HUES64 (cell line): Measurements from ENCODE around the gene MYBPHL.
"Not testable (repeated sequence)": the region's sequence is repeated elsewhere in the genome, so short reads cannot be mapped to it uniquely, and the experiment has no call there.

ENCODE experiments used
- H3K27ac ChIP-seq: 2 replicates; pipeline ENCODE4 v1.7.0; 2013; ENCODE audit warnings: low read depth, low read length, inconsistent platforms
- H3K27me3 ChIP-seq: 2 replicates; pipeline ENCODE4 v1.6.1; 2013; ENCODE audit warnings: mild to moderate bottlenecking, low read length; ENCODE audit not compliant: insufficient read depth
- H3K36me3 ChIP-seq: 2 replicates; pipeline ENCODE4 v1.6.1; 2013; ENCODE audit warnings: mild to moderate bottlenecking, low read length; ENCODE audit not compliant: insufficient read depth
- H3K4me1 ChIP-seq: 2 replicates; pipeline ENCODE4 v1.6.1; 2013; ENCODE audit warnings: mild to moderate bottlenecking, low read length, moderate library complexity; ENCODE audit not compliant: insufficient read depth
- H3K4me3 ChIP-seq: 2 replicates; pipeline ENCODE4 v1.5.1; 2013; ENCODE audit warnings: mild to moderate bottlenecking, low read length, moderate library complexity
- H3K9ac ChIP-seq: 2 replicates; pipeline ENCODE4 v1.6.1; 2013; ENCODE audit warnings: mild to moderate bottlenecking, low read depth, low read length
- H3K9me3 ChIP-seq: 2 replicates; pipeline ENCODE4 v1.6.1; 2013; ENCODE audit warnings: low read depth, low read length; ENCODE audit not compliant: insufficient read depth
- WGBS: fragments of 150-250, 120-280 bp; methylation state at CpG from one replicate; pipeline ENCODE4 v1.1.7; 2013; ENCODE audit warnings: missing lambda C conversion rate; 5-methylcytosine and 5-hydroxymethylcytosine counted together

MYBPHL gene

GRCh38 chr1:109292364-109292763, 14.4 kb downstream of the MYBPHL start:
- WGBS: 85% methylated on average over 8 of the region's 9 CpGs
- Histone ChIP-seq H3K27ac (no peak overlapping the region), H3K36me3 (no peaks in the 10 kb centered on the region), H3K9ac (no peak overlapping the region), H3K4me3 (no peak overlapping the region), H3K4me1 (0 out of 2 replicates have a peak, but pooled peaks cover 3% of the 10 kb centered on the region), H3K9me3 (no peaks in the 10 kb centered on the region), H3K27me3 (no peaks in the 10 kb centered on the region)

GRCh38 chr1:109290998-109291397, 15.8 kb downstream of the MYBPHL start:
- Histone ChIP-seq H3K4me3 (no peak overlapping the region), H3K36me3 (no peaks in the 10 kb centered on the region), H3K27ac (no peak overlapping the region)

GRCh38 chr1:109290137-109290536, 16.7 kb downstream of the MYBPHL start:
- no peaks in the 10 kb centered on the region for H3K36me3 ChIP-seq
- WGBS: 100% methylated on average over 1 of the region's 1 CpG
- H3K27me3 ChIP-seq: no peaks in the 10 kb centered on the region
- no peak overlapping the region for H3K4me3 ChIP-seq
- no peak overlapping the region for H3K27ac ChIP-seq
- H3K9me3 ChIP-seq: no peaks in the 10 kb centered on the region
- no peak overlapping the region for H3K9ac ChIP-seq
- H3K4me1 ChIP-seq: 0 out of 2 replicates have a peak, but pooled peaks cover 3% of the 10 kb centered on the region

More at GRCh38 chr1:109290998-109291397, 15.8 kb downstream of the MYBPHL start:
- Histone ChIP-seq H3K9ac (no peak overlapping the region), H3K4me1 (0 out of 2 replicates have a peak, but pooled peaks cover 3% of the 10 kb centered on the region), H3K9me3 (no peaks in the 10 kb centered on the region), H3K27me3 (no peaks in the 10 kb centered on the region)
- 87% methylated on average over 6 of the region's 6 CpGs for WGBS

- not testable (repeated sequence) for H3K9me3 ChIP-seq, H3K36me3 ChIP-seq, H3K4me1 ChIP-seq, H3K9ac ChIP-seq, H3K27ac ChIP-seq, H3K4me3 ChIP-seq, H3K27me3 ChIP-seq
- 96% methylated on average over 5 of the region's 5 CpGs for whole genome bisulfite sequencing
These were observed 20.0 kb downstream of the MYBPHL start for GRCh38 chr1:109286762-109287161.

GRCh38 chr1:109283748-109284600, 22.8 kb downstream of the MYBPHL start:
- H3K4me1 ChIP-seq: peaks cover 8% of the 10 kb centered on the region; the same call in 1 of the 2 replicates
- no peaks in the 10 kb centered on the region for H3K9me3 ChIP-seq
- no peaks in the 10 kb centered on the region for H3K27me3 ChIP-seq
- H3K36me3 ChIP-seq: peaks cover 23% of the 10 kb centered on the region
- peak overlapping the region; percentile 93 for H3K4me3 ChIP-seq
- 79% methylated on average over 17 of the region's 17 CpGs for WGBS
- peak overlapping the region; percentile 95 for H3K27ac ChIP-seq
- peak overlapping the region; percentile 87 for H3K9ac ChIP-seq

- peak within 1 kb of the TSS; percentile 93 for H3K4me3 ChIP-seq
- peak within 1 kb of the TSS; percentile 95 for H3K27ac ChIP-seq
- 3% methylated on average over 56 of the region's 56 CpGs for WGBS
- peaks cover 29% of the 10 kb centered on the region for H3K36me3 ChIP-seq
- no peaks in the 10 kb centered on the region for H3K27me3 ChIP-seq
- peak within 1 kb of the TSS; percentile 87 for H3K9ac ChIP-seq
- H3K9me3 ChIP-seq: no peaks in the 10 kb centered on the region
- H3K4me1 ChIP-seq: peaks cover 8% of the 10 kb centered on the region; the same call in 1 of the 2 replicates
These were observed 23.7 kb downstream of the MYBPHL start, which contains the start of gene PSRC1 for GRCh38 chr1:109282952-109283747. PSRC1 (minus strand) TSS chr1:109283145.

- Histone ChIP-seq H3K27me3 (no peaks in the 10 kb centered on the region), H3K27ac (no peak overlapping the region), H3K4me1 (peaks cover 8% of the 10 kb centered on the region; the same call in 1 of the 2 replicates), H3K9ac (peak overlapping the region; percentile 87), H3K36me3 (peaks cover 33% of the 10 kb centered on the region), H3K9me3 (no peaks in the 10 kb centered on the region), H3K4me3 (peak overlapping the region; percentile 93)
- WGBS: 5% methylated on average over 10 of the region's 10 CpGs
These were observed 24.3 kb downstream of the MYBPHL start for GRCh38 chr1:109282497-109282951.

GRCh38 chr1:109281680-109282496, 24.9 kb downstream of the MYBPHL start:
- Histone ChIP-seq H3K27me3 (no peaks in the 10 kb centered on the region), H3K4me1 (peaks cover 12% of the 10 kb centered on the region; the same call in 1 of the 2 replicates), H3K9me3 (no peaks in the 10 kb centered on the region), H3K27ac (no peak overlapping the region), H3K36me3 (peaks cover 33% of the 10 kb centered on the region), H3K9ac (peak overlapping the region; percentile 87), H3K4me3 (peak overlapping the region; percentile 93)
- WGBS: 76% methylated on average over 27 of the region's 28 CpGs

GRCh38 chr1:109280862-109281261, 25.9 kb downstream of the MYBPHL start:
- peaks cover 33% of the 10 kb centered on the region for H3K36me3 ChIP-seq
- no peak overlapping the region for H3K27ac ChIP-seq
- no peak overlapping the region for H3K4me3 ChIP-seq
- H3K27me3 ChIP-seq: no peaks in the 10 kb centered on the region
- no peak overlapping the region for H3K9ac ChIP-seq
- H3K4me1 ChIP-seq: peaks cover 14% of the 10 kb centered on the region; the same call in 1 of the 2 replicates
- 94% methylated on average over 12 of the region's 12 CpGs for WGBS
- H3K9me3 ChIP-seq: no peaks in the 10 kb centered on the region

- H3K36me3 ChIP-seq: peaks cover 33% of the 10 kb centered on the region
- H3K27me3 ChIP-seq: no peaks in the 10 kb centered on the region
- WGBS: 96% methylated on average over 5 of the region's 5 CpGs
- no peak overlapping the region for H3K4me3 ChIP-seq
- peaks cover 25% of the 10 kb centered on the region for H3K4me1 ChIP-seq
- no peak overlapping the region for H3K27ac ChIP-seq
- no peak overlapping the region for H3K9ac ChIP-seq
- no peaks in the 10 kb centered on the region for H3K9me3 ChIP-seq
These were observed 27.1 kb downstream of the MYBPHL start for GRCh38 chr1:109279615-109280278.
